Measurements from ENCODE around the gene CREM. TPM values are rescaled to one million over a fixed set of nuclear protein-coding genes. Genes with fewer than 3 reads are reported as not detected.

CREM gene
- total RNA-seq, 3 donors from 2014 or later = 11.8 to 27.4 (median 13.5) TPM

DNA sequence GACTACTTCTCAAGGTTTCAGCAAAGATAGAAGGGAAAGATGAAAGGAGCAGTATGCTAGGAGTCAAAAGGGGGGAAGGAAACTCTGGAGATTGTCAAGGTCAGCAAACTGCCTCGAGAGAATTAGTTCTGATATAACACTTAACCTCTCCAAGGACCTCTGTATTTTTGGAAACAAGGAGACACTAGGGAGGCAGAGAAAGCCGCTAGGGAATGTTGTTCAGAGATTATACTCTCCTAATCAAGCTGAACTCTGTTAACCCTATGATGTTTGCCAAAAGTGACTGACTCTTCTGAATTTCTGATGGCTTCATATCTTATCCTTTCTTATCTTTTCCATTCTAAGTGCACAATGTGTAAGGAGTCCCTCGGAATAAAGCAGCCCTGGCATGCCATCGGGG, 27.1 kb downstream of the CREM start:
- no peak for DNase-seq
- intact Hi-C loops (cut with DNase I, micrococcal nuclease) = no loop called here
- TF ChIP-seq, protein P1, sequence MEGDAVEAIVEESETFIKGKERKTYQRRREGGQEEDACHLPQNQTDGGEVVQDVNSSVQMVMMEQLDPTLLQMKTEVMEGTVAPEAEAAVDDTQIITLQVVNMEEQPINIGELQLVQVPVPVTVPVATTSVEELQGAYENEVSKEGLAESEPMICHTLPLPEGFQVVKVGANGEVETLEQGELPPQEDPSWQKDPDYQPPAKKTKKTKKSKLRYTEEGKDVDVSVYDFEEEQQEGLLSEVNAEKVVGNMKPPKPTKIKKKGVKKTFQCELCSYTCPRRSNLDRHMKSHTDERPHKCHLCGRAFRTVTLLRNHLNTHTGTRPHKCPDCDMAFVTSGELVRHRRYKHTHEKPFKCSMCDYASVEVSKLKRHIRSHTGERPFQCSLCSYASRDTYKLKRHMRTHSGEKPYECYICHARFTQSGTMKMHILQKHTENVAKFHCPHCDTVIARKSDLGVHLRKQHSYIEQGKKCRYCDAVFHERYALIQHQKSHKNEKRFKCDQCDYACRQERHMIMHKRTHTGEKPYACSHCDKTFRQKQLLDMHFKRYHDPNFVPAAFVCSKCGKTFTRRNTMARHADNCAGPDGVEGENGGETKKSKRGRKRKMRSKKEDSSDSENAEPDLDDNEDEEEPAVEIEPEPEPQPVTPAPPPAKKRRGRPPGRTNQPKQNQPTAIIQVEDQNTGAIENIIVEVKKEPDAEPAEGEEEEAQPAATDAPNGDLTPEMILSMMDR (IDR thresholded peaks at IDR 0.05) = no peak
- Histone ChIP-seq H3K9me3 (no peaks in the 10 kb centered on the region), H3K4me3 (no peak overlapping the region), H3K36me3 (ENCODE audit: low read depth) (no peaks in the 10 kb centered on the region), H3K4me1 (ENCODE audit: low read depth) (no peaks in the 10 kb centered on the region)
- no peak for ATAC-seq

GRCh38 chr10:35160743-35161142, 34.1 kb downstream of the CREM start:
- DNase-seq (no peak), ATAC-seq (no peak)
- TF ChIP-seq, protein P1 (IDR thresholded peaks at IDR 0.05) = no peak
- no peaks in the 10 kb centered on the region for H3K9me3 ChIP-seq
- H3K36me3 ChIP-seq (ENCODE audit: low read depth) = no peaks in the 10 kb centered on the region
- H3K4me1 ChIP-seq (ENCODE audit: low read depth) = no peaks in the 10 kb centered on the region
- intact Hi-C loops (cut with DNase I, micrococcal nuclease) = no loop called here
- no peak overlapping the region for H3K4me3 ChIP-seq

GRCh38 chr10:35161906-35162305, 35.3 kb downstream of the CREM start:
- TF ChIP-seq, protein P1 (IDR thresholded peaks at IDR 0.05) = no peak
- H3K36me3 ChIP-seq (ENCODE audit: low read depth) = no peaks in the 10 kb centered on the region
- no peak for ATAC-seq
- no peak for DNase-seq
- intact Hi-C loops (cut with DNase I, micrococcal nuclease) = no loop called here
- H3K4me3 ChIP-seq = no peak overlapping the region
- no peaks in the 10 kb centered on the region for H3K9me3 ChIP-seq
- no peaks in the 10 kb centered on the region for H3K4me1 ChIP-seq (ENCODE audit: low read depth)

GRCh38 chr10:35165136-35165535, 38.5 kb downstream of the CREM start:
- Histone ChIP-seq H3K4me1 (ENCODE audit: low read depth) (no peaks in the 10 kb centered on the region), H3K9me3 (no peaks in the 10 kb centered on the region), H3K36me3 (ENCODE audit: low read depth) (no peaks in the 10 kb centered on the region), H3K4me3 (no peak overlapping the region)
- TF ChIP-seq, protein P1 (IDR thresholded peaks at IDR 0.05) = no peak
- ATAC-seq = no peak
- no peak for DNase-seq
- intact Hi-C loops (cut with DNase I, micrococcal nuclease) = no loop called here

- no peaks in the 10 kb centered on the region for H3K9me3 ChIP-seq
- H3K4me1 ChIP-seq (ENCODE audit: low read depth) = no peaks in the 10 kb centered on the region
- intact Hi-C loops (cut with DNase I, micrococcal nuclease) = no loop called here
- DNase-seq (no peak), ATAC-seq (no peak)
- H3K4me3 ChIP-seq = no peak overlapping the region
- TF ChIP-seq, protein P1 (IDR thresholded peaks at IDR 0.05) = no peak
- no peaks in the 10 kb centered on the region for H3K36me3 ChIP-seq (ENCODE audit: low read depth)
Observed at GRCh38 chr10:35165811-35166210, 39.2 kb downstream of the CREM start.

- ATAC-seq (no peak), DNase-seq (no peak)
- intact Hi-C loops (cut with DNase I, micrococcal nuclease) = no loop called here
- no peaks in the 10 kb centered on the region for H3K9me3 ChIP-seq
- H3K4me1 ChIP-seq (ENCODE audit: low read depth) = no peaks in the 10 kb centered on the region
- TF ChIP-seq, protein P1 (IDR thresholded peaks at IDR 0.05) = no peak
- H3K36me3 ChIP-seq (ENCODE audit: low read depth) = no peaks in the 10 kb centered on the region
- H3K4me3 ChIP-seq = no peak overlapping the region
Observed at GRCh38 chr10:35166607-35167006, 40.0 kb downstream of the CREM start.

Data from mucosa of descending colon (tissue), 3 donors.